H4 (cell line): ENCODE measurements around the gene COMT. TPM values are rescaled to one million over a fixed set of nuclear protein-coding genes. Genes with fewer than 3 reads are reported as not detected.

Experiments used
- DNase-seq: peaks from one replicate; pipeline ENCODE4 v3.0.0-alpha.2; 2015; ENCODE audit warnings: low spot score
- total RNA-seq: library from RNA; depleted of rRNA; stranded (reverse); fragments of >200 nt; shearing (Covaris generic); gene quantifications from 2 replicates; pipeline ENCODE4 v1.2.3, GENCODE V29; 2014

Gene COMT
- total RNA-seq, 1 experiment from 2014 or later: 111 TPM

- no peak for DNase-seq
These were observed 52.4 kb downstream of the COMT start for GRCh38 chr22:19993926-19994325.

DNA sequence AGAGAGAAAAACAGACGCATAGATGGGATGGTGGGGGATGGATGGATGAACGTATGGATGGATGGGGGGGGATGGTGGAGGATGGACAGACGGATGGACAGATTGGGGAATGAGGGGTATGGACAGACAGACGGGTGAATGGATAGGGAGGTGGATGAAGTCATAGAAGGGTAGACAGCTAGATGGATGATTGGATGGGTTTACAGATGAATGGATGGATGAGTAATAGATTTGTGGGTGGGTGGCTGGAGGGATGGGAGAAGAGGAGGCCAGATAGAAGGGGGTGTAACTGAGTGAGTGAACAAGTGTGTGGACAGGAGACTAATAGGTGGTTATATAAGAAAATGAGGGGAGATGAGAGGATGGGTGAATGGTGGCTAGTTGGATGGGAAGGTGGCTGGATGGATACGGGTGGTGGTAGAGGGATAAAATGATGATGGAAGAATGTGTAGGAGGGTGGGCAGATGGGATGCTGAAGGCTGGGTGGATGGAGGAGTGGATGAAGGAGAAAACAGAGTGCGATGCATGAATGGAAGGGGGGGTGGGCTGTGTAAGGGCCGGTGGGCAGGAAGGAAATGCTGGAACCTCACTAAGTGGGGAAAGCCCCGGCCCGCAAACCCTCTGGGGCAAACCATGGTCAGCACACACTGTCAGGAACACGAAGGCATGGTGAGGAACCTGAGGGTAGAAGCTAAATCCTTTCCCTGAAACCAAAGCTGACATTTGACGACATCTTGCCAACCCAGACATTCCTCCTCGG, 53.5 kb downstream of the COMT start:
- no peak for DNase-seq

DNA sequence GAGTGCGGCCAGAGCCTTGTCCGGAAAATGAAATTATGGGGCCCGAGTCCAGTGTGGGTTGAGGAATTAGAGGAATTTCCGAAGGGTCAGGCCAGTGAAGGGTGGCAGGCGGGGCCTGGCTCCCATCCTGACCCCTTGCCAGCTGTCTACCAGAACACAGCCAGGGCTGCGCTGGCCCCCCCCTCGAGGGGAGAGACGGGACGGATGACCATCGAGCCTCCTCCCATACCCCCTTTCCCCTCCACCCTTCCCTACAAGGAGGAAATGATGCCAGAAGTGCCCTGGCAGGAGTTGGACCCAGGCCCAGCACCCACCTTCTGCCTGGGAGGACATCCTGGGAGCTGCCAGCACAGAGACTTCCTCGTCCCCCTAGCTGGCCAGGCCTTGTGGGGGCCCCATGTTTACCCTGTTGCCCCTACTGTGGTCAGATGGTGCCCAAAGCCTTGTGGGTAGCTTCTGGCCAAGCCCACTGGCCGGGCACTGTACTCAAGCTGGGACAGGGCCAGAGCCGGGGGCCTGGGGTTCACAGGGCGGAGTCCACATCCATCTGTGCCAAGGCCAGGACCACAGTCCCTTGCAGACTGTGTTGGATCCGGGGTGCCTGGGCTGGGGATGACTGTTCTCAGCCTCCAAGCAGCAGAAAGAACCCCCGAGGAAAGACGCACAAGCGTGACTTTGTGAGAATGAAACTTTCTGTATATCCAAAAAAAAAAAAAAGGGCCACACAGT, 54.2 kb downstream of the COMT start:
- DNase-seq: no peak

- no peak for DNase-seq
These were observed 55.3 kb downstream of the COMT start for GRCh38 chr22:19996694-19997384.

DNA sequence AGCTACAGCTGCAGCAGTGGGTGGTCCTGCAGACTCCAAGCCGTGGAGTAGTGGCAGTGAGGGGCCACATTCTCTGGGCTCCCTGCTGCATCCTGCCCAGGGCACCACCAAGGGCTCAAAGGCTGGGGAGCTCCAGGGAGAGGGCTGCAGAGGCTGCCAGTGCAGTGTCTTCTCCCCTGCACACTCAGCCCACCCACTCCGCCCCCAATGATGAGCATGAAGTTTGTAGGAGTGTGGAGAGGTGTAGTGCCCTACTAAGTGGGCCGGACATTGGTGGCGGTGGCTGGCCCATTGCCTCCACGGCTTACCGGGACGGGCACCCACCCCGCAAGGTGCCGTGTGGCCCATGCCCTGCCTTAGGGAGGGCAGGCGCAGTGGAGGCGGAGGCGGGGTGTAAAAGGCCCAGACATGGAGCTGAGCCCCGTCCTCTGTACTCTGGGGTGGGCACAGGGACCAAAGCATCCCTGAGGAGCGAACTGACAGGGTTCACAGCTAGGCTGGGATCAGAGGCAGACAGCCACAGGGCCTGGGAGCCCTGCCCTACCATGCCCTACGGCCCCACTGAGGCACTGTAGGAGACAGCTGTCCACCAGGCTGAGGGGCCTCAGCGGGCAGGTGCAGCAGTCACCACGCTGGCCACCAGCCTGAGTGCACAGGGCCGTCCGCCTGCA, 56.1 kb downstream of the COMT start:
- DNase-seq: no peak

DNA sequence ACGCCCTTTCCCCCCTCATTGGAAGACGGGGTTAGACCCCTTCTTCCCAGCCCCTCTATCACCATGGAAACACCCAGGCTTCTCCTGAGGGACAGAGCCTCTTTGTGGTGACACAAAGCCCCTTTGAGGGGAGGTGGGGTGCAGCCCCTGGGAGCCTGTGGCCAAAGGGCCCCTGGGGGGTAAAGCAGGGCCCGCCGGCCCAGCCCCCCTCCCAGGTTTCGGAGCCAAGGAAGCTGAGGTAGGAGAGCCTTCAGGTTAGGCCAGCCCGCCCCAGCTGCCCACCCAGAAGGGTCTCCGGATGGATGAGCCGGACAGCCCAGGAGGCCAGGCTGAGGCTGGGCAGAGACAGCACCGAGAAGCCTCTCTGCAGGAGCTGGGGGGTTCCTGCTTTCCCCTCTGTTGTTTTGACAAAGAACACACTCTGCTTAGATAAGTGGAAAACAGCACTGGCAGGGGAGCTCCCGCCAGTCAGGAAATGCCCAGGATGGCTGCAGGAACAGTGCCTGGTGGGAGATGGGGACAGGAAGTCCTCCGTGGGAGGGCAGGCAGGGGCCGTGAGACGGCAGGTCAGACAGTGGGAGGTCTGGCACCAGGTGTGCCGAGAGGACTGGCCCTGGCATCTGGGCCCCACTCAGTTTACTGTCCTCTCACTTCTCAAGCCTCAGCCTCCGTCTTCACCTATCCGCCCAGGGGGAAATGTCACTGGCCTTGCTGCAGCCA, 56.8 kb downstream of the COMT start:
- DNase-seq: no peak

DNA sequence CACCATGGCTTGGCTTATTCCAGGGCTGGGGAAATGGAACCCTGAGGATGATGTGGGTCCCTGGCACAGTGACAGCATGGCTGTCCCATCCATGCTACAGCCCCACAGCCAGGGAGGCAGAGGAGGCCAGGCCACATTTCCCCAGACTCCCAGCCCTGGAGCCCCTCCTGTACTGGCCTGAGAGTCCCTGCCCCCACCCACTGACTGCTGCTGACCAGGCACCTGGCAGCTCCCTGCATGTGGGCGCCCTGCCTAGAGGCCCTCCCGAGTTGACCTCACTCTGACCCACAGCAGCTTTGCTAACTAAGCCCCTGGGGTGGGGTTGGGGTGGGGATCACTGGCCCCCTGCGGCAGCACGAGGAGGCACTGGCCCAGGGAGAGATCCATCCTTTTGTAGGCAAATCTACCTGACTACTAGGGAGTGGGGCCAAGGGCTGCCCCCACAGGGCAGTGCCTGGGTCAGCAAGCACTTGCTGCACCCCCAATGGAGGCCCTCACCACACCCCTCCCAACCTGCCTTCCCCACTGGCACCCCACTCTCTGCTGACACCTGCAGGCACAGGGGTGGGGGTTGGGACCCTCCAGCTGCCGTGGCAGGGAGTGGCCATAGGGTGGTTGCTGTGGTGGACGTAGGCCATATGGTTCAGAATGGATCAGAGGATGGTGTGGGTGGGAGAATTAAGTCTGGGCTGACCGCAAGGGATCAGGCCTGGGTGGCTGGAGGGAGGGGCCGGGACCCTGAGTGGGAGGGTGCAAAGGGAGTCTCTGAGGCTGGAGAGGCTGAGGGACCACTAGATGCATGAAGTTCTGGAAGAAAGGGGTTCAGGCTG, 57.6 kb downstream of the COMT start:
- no peak for DNase-seq

DNA sequence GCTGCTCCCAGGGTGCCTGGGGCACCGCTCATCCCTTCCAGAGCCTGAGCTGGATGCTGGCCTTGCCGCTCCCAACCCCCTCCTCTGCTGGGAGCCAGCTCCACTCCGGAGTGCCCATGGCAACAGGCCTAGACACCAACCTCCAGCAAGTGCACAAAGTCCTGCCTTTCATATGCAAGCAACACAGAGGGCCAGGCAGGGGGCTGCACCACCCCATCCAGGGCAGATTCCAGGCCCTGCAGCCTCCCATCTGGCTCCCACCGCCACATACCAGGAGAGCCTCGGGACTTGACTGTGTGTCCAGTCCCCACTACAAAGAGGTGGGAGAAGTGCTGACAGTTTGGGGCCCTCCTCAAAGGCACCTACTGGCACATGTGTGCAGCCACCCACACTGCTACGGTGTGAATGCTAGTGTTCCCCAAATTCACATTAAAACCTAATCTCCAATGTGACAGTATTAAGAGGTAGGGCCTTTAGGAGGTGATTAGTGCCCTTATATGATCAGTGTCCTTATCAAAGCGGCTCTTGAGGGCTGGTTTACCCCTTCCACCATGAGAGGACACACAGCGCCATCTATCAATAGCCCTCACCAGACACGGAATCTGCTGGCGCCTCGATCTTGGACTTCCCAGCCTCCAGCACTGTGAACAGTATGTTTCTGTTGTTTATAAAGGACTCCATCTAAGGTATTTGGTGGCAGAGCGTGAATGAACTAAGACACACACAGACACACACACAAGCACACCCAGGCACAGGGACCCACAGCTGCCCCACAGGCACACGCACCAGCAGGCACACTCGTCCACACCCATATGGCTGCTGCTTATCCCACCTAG, 58.9 kb downstream of the COMT start:
- DNase-seq: no peak

- no peak for DNase-seq
These were observed 59.6 kb downstream of the COMT start for GRCh38 chr22:20001082-20001638.

- DNase-seq: no peak
These were observed 60.6 kb downstream of the COMT start for GRCh38 chr22:20002128-20002527.

GRCh38 chr22:20002636-20003035, 61.1 kb downstream of the COMT start:
- no peak for DNase-seq

GRCh38 chr22:20003304-20003703, 61.7 kb downstream of the COMT start:
- DNase-seq: no peak

DNA sequence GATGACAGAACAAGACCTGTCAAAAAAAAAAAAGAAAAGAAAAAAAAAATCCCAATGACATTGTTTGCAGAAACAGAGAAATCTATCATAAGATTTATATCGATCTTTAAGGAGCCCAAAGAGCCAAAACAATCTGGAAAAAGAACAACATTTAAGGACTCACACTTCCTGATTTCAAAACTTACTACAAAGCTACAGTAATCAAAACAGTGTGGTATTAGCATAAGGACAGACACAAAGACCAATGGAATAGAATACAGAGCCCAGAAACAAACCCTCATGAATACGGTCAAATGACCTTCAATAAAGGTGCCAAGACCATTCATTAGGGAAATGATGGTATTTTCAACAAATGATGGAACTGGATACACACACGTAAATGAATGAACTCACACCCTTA, 62.9 kb downstream of the COMT start:
- DNase-seq: no peak

GRCh38 chr22:20008221-20008995, 66.8 kb downstream of the COMT start:
- DNase-seq: no peak

GRCh38 chr22:20009018-20009491, 67.5 kb downstream of the COMT start:
- no peak for DNase-seq

DNA sequence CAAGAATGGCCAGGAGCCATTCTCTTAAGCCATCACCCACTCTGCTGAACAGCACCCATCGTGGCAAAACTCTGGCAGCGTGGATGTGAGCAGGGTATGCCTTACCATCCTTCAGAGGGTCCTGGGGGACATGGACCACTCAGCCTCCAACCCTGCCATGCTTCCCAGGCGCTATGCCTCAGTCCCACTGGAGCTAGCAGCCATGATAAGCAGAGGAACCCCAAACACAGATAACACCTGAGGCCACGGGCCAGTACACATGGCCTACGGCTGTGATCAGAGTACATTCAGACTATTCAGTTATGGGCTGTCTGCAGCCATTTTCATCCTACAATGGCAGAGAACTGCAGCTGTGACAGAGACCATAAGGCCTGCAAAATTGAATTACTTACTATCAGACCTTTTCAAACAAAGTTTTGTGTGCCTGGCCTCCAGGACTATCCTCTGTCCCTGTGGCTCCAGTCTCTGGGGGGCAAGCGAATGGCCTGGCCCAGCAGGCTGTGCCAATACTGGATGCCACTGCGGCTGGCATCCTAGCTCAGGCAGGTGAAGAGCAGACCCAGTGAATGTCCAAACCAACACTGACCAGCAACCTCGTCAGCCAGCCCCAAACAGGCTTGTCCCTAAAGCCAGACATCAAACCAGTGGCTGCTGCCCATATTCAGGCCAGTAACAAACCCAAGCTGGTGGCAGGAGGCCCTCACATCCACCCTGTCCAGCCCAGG, 68.2 kb downstream of the COMT start:
- DNase-seq: no peak

DNA sequence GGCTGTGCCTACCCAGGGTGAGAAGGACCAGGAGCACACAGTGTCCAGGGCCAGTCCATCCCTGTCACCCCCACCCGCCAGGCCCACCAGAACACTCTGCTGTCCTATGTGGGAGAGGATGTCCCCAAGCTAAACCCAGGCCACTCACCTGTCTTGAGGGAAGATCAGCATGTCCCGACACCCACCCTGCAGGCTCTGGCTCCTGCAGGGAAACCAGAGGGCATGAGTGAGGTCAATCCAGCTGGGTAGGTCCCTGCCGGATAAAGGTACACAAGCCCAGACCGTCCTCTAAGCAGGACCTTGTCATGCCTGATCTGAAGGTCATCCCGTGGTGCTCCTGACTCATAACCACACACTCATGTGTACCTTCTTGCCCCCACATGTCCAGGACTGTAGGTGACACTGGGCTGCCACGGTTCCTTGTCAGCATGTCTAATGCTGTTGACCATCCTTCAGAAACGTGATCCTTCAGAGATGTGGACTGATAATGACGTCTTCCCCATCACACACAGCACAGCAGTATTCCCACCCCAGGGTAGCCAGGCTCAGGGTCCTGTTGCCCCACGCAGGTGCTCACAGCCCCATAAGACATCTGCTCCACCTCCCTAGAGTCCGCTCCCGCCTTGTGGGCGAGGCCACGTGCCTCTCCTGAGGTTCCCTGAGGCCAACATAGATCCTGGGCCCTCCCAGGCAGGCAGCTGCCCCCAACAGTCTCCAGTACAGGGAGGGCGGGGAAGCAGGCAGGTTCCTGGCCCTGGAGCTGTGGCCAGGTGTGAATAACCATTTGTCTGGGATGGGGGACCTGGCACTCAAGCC, 68.9 kb downstream of the COMT start:
- DNase-seq: no peak
